ENCODE results near the gene LRFN2. TPM values are rescaled to one million over a fixed set of nuclear protein-coding genes. Genes with fewer than 3 reads are reported as not detected.

Gene LRFN2
- polyA plus RNA-seq, 1 of the 3 experiments (the other 2 are of a cell fraction): 0.02 TPM

DNA sequence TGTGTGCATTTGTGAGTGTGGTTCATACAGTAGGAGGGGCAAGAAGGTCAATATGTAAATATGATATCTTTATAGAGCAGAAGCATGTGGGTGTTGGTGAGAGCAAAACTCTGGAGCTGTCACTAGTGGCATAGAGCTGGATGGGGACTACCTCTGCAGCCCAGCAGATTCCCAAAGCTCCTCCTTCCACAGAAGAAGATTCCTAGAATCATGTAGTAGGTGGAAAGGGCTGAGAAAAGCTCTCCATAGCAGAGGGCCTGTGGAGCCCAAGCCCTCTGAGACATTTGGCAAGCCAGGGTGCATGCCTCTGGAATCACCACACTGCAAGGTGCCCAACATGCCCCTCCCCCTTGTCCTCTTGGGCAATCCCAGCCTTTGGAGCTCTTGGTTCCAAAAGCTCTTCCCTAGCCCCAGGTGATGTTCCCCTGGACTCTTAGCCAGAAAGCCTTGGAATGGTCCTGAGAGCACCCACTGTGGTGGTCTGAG lies 233.2 kb downstream of the LRFN2 start:
- Histone ChIP-seq H3F3A (replicated peaks; ENCODE audit: insufficient read depth) (peaks cover 5% of the 10 kb centered on the region), H3K27ac (ENCODE audit: low read depth in 2 of 2, low read length in 1 of 2) (no peak overlapping the region), H4K20me1 (ENCODE audit: insufficient read depth) (no peaks in the 10 kb centered on the region), H3K27me3 (ENCODE audit: insufficient read depth) (no peaks in the 10 kb centered on the region), H3K9ac (no peak overlapping the region), H3K4me1 (ENCODE audit: control insufficient read depth in 1 of 2, insufficient read depth in 2 of 2, low read depth in 1 of 2, low read length in 1 of 2) (peaks cover 4 to 9% of the 10 kb centered on the region in 2 experiments; a peak in 1 of 4 replicates), H3K79me2 (ENCODE audit: insufficient read depth) (no peaks in the 10 kb centered on the region), H3K9me3 (no peaks in the 10 kb centered on the region), H3K36me3 (replicated peaks in 1 of 2; ENCODE audit: control insufficient read depth in 1 of 2, insufficient read depth in 2 of 2, low read length in 1 of 2) (no peaks in the 10 kb centered on the region), H2AFZ (ENCODE audit: low read depth) (no peak overlapping the region), H3K9me2 (no peaks in the 10 kb centered on the region), H3K4me2 (no peak overlapping the region), H3K4me3 (ENCODE audit: low read depth in 2 of 2, low read length in 1 of 2) (no peak overlapping the region)
- ChIA-PET POLR2A (no interaction called here), CTCF (no interaction called here)
- DNase-seq: no peak
- TF ChIP-seq FOXM1 (IDR thresholded peaks at IDR 0.05; ENCODE audit: low read depth) (no peak), TCF12 (IDR thresholded peaks at IDR 0.05) (no peak), PBX3 (IDR thresholded peaks at IDR 0.05) (no peak), CHD2 (IDR thresholded peaks at IDR 0.05; ENCODE audit: low read length, partially characterized antibody) (no peak), EP300 (IDR thresholded peaks at IDR 0.05; ENCODE audit: borderline replicate concordance in 1 of 2, low read depth in 1 of 2, low read length in 1 of 2) (no peak), EZH2phosphoT487 (IDR thresholded peaks at IDR 0.05; ENCODE audit: borderline replicate concordance, low read depth) (no peak), TAF1 (IDR thresholded peaks at IDR 0.05; ENCODE audit: borderline replicate concordance, low read depth, low read length) (no peak), RXRA (IDR thresholded peaks at IDR 0.05; ENCODE audit: borderline replicate concordance, low read depth) (no peak), POLR2AphosphoS5 (IDR thresholded peaks at IDR 0.05; ENCODE audit: low read depth, low read length) (no peak), TEAD4 (IDR thresholded peaks at IDR 0.05; ENCODE audit: borderline replicate concordance, insufficient read depth) (no peak), JUND (IDR thresholded peaks at IDR 0.05) (no peak), YY1 (IDR thresholded peaks at IDR 0.05; ENCODE audit: low read depth) (no peak), NFIC (IDR thresholded peaks at IDR 0.05; ENCODE audit: borderline replicate concordance) (no peak)
- TF ChIP-seq, protein P1, sequence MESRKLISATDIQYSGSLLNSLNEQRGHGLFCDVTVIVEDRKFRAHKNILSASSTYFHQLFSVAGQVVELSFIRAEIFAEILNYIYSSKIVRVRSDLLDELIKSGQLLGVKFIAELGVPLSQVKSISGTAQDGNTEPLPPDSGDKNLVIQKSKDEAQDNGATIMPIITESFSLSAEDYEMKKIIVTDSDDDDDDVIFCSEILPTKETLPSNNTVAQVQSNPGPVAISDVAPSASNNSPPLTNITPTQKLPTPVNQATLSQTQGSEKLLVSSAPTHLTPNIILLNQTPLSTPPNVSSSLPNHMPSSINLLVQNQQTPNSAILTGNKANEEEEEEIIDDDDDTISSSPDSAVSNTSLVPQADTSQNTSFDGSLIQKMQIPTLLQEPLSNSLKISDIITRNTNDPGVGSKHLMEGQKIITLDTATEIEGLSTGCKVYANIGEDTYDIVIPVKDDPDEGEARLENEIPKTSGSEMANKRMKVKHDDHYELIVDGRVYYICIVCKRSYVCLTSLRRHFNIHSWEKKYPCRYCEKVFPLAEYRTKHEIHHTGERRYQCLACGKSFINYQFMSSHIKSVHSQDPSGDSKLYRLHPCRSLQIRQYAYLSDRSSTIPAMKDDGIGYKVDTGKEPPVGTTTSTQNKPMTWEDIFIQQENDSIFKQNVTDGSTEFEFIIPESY (IDR thresholded peaks at IDR 0.05; ENCODE audit: borderline replicate concordance, low read depth): no peak
- TF ChIP-seq, protein P2, sequence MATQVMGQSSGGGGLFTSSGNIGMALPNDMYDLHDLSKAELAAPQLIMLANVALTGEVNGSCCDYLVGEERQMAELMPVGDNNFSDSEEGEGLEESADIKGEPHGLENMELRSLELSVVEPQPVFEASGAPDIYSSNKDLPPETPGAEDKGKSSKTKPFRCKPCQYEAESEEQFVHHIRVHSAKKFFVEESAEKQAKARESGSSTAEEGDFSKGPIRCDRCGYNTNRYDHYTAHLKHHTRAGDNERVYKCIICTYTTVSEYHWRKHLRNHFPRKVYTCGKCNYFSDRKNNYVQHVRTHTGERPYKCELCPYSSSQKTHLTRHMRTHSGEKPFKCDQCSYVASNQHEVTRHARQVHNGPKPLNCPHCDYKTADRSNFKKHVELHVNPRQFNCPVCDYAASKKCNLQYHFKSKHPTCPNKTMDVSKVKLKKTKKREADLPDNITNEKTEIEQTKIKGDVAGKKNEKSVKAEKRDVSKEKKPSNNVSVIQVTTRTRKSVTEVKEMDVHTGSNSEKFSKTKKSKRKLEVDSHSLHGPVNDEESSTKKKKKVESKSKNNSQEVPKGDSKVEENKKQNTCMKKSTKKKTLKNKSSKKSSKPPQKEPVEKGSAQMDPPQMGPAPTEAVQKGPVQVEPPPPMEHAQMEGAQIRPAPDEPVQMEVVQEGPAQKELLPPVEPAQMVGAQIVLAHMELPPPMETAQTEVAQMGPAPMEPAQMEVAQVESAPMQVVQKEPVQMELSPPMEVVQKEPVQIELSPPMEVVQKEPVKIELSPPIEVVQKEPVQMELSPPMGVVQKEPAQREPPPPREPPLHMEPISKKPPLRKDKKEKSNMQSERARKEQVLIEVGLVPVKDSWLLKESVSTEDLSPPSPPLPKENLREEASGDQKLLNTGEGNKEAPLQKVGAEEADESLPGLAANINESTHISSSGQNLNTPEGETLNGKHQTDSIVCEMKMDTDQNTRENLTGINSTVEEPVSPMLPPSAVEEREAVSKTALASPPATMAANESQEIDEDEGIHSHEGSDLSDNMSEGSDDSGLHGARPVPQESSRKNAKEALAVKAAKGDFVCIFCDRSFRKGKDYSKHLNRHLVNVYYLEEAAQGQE (IDR thresholded peaks at IDR 0.05; ENCODE audit: low read depth, low read length): no peak
